GM03348 (cell line): ENCODE results near the gene TMEM52.

Source experiments
- DNase-seq: peaks from one replicate; pipeline ENCODE4 v3.0.0; 2012; ENCODE audit warnings: low spot score

Gene TMEM52

DNA sequence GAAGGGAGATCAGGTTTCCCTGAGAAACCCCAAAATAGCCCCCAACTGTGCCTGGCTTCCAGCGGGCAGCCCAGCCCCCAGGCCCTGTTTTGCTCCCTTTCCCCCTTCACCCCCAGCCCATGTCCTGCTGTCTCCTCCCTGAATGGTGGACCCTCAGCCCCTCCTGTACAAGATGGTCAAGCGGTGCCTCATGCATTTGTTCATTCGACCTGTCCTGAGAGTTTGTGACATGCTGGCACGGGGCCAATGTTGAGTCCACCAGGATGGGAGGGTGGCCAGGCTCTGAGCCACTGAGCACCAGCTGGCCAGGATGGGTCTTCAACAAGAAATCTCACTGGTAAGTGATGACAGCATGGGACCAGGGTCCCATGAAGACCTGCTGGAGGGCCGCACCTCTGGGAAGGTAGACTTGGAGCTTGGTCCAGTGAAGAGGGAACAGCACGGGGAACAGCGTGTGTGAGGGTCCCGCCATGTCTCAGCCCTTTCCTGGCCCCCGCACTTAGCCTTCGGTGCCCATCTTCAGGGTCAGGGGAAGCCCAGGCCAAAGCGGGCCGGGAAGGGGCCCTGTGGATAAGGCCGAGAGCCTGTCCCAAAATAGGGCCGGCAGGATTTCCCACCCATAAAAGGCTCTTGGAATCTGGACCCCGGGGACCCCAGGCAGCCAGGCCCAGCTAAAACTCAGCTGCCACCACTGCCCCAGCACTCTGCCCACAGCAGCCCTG is 3.9 kb downstream of the TMEM52 start, which contains the start of gene CALML6:
Gene CALML6 (plus strand): TSS at position 290 of the 722 bp plus-strand sequence. CDS start 21 bp downstream, at position 311.
- no peak for DNase-seq

- no peak for DNase-seq
Observed at GRCh38 chr1:1914101-1914970, 4.7 kb downstream of the TMEM52 start.

GRCh38 chr1:1911350-1912041 is 7.6 kb downstream of the TMEM52 start:
- DNase-seq: no peak

DNA sequence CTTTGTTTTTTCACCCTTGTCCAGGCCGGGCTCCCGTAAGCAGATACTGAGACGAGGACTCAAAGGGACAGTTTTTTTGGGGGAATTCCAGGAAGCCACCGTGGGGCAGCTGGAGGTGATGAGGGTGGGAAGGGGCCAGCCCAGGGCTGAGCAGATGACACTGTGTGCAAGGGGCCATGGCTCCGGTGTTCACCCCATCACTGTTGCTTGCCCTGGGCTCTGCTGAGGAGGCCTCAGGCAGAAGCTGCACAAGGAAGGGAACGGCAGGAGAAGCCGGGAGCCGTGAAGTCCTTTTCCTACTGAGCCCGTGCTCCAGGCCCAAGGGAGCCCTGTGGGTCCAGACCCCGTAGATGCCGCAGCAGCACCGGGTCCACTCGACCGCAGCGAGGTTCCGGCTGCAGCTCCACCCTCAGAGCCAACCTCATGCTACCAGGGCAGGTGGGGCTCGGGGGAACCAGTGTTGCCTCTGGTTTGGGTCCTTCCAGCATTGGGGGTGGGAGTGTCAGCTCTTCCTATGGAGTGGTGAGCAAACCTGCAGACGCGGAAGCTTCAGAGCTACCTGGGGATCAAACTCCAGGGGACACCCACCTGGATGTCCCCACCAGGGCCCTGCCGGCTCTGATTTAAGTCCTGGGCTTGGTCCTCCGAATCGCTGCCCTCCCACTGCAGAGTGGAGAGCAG is 8.3 kb downstream of the TMEM52 start:
- DNase-seq: no peak

- DNase-seq: no peak
Observed at GRCh38 chr1:1910033-1910465, 9.0 kb downstream of the TMEM52 start.

DNA sequence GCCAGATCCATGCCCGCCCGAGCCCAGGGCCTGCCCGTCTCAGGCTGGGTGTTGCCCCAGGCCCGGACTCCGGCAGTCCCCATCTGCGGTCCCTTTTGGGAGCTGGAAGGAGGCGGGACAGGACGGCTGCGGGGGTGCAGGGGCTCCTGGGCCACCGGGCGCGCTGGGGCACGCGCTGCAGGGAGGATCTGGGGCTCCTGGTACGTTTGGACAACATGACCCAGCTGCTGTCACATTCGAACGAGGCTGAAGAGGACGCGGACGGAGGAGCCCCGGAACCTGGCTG is 10.6 kb downstream of the TMEM52 start:
- no peak for DNase-seq

DNA sequence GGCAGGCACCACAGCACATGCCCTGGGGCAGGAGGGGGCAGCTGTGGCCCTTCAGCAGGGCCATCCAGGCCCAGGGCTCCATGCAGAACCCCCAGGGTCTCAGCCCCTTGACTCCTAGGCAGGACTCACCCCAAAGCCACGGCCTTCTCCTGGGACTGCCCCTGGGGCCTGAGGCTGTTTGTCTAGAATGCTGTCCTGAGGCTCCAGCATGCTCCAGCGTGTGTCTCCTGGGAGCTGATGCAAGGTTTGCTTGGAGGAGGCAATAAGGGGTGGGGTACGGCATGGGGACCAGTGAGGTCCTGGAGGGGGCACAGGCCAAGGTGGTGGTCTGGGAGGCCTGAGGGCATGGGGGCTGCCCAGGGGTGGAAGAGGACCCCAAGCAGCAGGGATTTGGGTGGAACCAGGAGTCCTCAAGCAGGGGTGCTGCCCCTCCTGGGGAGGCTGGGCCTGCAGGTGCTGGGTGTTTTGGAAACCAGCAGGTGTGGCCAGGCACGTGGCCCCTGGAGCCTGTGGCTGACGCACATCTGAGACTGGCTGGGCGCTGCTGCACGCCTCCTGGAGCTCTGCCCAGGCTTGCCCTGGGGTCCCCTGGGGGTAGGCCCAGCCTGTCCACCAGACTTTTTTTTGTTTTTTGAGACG is 11.9 kb downstream of the TMEM52 start:
- DNase-seq: no peak

DNA sequence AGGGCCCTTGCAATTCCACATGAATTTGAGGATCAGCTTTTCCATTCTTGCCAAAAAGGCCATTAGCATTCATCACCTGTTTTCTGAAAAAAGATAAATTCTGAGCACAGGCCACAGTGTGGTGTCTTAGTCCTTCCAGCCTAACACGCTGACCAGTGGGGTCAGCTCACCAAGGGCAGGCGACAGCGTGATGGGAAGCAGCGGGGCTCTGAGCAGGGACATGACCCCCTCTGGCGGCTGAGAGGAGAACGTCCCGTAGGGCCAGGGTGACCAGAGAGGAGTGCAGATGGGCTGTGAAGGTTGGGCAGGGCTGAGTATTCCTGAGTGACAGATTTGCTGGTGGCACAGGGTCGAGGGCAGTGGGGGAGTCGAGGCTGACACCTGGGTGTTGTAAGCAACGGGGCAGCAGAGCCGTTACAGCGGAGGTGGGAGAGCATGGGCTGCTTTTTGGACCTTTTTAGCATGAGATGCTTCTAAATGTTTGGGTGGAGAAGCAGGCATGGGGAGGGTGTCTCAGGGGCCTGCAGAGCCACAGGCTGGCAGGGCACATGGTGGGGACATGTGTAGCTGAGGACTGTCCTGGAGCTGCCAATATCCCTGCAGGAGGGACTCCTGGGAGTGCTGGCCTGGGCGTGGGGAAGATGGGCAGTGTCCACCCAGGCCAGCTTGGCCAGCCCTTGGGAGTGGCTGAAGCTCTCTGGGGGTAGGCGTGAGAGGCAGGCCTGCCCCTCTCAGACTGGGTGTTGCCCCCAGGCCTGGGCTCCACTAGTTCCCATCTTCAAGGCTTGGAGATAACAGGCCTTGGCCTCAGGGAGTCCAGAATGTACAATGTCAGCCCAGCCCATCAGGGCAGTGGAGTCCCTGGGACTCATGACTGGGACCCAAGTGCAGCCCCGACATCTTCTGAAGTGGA is 12.6 kb downstream of the TMEM52 start:
- peak; percentile 92 for DNase-seq

DNA sequence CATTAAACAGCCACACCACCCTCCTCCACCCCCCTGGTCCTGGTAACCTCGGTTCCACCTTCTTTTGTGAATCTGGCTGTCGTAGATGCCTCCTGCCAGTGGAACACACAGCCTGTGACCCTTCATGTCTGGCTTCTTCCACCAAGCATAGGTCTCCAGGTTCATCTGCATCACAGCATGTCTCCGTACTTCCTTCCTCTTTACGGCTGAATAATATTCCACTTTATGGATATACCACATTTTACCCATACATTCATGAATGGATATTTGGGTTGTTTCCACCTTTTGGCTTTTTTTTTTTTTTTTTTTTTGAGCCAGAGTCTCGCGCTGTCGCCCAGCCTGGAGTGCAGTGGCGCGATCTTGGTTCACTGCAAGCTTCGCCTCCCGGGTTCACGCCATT is 15.9 kb downstream of the TMEM52 start:
- DNase-seq: no peak

DNA sequence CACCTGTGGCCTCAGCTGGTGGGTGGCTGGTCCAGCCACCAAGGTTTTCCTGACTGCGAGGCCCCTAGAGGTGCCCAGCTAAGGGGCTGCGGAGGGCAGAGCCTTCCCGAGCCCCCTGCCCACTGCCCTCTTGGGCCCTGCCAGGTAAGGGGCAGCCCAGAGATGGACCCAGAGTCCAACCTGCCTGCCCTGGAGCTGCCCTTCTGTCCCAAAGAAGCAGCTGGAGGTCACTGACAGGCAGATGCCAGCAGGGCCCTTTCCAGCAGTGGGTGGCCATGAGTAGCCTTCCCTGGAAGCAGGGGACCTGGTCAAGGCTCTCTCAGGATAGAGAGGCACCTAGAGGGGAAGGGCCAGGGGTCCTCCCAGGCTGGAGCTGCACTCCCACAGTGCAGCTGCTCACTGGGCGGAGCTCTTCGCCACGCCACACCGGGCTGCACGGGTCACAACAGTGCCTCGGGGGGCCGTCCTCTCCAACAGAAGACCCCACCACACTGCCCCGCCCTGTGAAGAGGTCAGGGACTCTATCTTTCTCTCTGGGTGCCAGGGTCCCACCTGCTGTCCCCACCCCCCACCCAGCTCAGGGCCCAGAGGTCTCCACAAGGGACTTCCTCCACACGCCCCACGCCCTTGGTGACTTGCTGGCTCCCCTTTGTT is 17.3 kb downstream of the TMEM52 start:
- no peak for DNase-seq

DNA sequence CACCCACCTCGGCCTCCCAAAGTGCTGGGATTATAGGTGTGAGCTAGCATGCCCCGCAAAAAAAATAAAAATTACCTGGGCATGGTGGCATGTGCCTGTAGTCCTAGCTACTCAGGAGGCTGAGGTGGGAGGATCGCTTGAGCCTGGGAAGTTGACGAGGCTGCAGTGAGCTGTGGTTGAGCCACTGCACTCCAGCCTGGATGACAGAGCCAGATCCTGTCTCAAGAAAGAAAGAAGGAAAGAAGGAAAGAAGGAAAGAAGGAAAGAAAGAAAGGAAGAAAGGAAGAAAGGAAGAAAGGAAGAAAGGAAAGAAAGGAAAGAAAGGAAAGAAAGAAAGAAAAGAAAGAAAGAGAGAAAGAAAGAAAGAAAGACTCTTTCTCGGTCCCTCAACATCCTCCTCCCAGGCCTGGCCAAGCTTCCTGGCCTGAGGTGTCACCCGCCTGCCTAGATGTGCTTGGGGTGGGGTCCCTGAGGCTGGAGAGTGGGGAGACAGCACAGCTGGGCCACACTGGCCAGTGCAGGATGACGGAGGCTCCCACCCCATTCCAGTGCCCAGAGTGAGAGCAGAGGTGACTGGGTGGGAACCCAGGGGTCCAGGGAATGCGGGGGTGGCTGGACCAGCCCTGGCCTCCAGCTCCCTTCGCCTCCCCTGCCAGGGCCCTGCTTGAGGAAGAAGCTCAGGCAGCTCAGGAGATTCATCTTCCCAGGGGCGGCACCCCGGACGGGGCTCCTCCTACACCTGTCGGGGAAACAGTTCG is 18.0 kb downstream of the TMEM52 start:
- no peak for DNase-seq

DNA sequence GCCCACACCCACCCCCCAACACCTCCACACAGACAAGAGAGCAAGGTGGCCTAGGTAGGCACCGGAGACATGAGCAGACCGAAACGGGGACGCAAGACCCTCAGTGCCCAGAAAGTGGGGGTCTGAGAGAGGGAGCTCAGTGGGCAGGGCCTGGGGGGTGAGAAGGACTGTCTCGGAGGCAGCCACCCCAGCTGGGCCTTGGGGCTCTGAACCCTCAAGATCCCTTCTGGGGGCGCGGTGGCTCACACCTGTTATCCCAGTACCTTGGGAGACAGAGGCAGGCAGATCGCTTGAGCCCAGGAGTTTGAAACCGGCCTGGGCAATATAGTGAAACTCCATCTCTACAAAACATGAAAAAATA is 19.1 kb downstream of the TMEM52 start:
- no peak for DNase-seq

DNA sequence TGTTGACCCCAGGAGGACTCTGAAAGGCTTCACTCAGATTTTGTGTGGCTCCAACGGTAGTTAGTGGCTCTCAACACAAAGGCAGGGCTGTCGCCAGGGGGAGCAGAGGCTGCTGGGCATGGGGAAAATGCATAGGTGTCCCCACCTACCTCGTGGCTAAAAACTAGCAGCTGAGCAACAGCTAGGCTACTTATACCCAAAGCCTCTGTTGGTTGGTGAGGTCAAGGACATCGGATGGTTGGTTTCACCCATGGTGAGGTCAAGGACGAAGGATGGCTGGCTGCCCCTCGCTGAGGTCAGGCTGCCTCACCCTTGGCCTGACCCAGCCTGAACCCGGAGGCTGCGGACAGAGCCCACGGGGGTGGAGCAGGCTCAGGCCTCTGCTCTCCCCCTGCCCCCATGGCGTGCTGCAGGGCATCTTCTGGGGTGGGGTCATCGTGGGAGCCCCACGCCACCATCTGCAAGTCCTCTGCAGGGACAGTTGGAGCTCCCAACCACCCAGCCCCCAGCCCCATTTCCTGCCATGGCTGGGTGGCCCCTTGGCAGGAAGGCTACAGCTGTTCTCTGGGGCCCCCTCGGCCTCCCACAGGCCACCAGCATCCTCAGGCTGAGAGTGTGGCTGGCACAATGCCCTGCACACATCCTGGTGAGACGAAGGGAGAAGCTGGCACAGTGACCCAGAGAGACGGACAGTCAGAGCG is 19.7 kb downstream of the TMEM52 start:
- no peak for DNase-seq

GRCh38 chr1:1898246-1898933 is 20.7 kb downstream of the TMEM52 start:
- DNase-seq: no peak

GRCh38 chr1:1895456-1896336 is 23.4 kb downstream of the TMEM52 start:
- no peak for DNase-seq

DNA sequence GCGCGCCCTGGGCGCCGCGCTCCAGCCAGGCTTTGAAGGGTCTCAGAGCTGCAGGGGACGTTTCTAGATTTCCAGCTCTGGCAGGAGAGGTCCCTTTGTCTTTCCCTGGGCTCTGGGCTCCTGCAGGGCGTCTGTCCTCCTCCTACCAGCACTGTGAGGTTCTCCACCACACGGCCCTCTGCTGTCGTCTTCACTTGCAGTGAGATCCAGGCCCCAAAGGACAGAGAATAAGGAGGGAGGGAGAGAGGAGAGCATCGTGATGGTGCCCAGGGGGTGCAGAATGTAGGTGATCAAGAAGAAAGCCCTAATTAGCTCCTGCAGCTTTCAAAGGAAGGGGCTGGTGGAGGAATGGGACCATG is 24.0 kb downstream of the TMEM52 start:
- DNase-seq: no peak

GRCh38 chr1:1894354-1895059 is 24.6 kb downstream of the TMEM52 start:
- no peak for DNase-seq
